GM23248 (cell line): ENCODE data around the gene SUPT5H.

Experiments
- EZH2 ChIP-seq: fragments of 200-600 bp; sonication (generic); IDR thresholded peaks from 2 replicates; pipeline ENCODE4 v1.6.1; 2018; ENCODE audit warnings: antibody characterized with exemption, mild to moderate bottlenecking; ENCODE audit not compliant: insufficient read depth, poor library complexity, severe bottlenecking
- EZH2phosphoT487 ChIP-seq: fragments of 200-600 bp; sonication (generic); IDR thresholded peaks from 2 replicates; pipeline ENCODE4 v1.6.1; 2018; ENCODE audit warnings: antibody characterized with exemption, moderate library complexity, mild to moderate bottlenecking, low read depth; ENCODE audit not compliant: insufficient read depth

DNA sequence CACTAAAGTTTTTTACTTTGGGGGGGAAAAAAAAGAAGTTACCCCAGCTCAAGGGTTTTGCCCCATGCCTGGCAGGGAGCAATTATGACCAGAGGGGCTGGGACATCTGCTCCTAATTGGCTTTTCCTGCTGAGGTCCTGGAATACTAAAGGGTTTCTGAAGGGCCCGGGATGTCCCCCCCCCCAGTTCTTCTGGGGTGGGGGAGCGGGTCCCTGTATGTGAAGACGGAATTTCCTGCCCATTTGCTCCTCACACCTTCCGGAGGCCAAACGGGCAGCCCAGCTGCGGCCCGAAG is 52.3 kb downstream of the SUPT5H start:
- no peak for TF ChIP-seq EZH2
- TF ChIP-seq EZH2phosphoT487: no peak
